ENCODE measurements around the gene SV2B.

SV2B gene

DNA sequence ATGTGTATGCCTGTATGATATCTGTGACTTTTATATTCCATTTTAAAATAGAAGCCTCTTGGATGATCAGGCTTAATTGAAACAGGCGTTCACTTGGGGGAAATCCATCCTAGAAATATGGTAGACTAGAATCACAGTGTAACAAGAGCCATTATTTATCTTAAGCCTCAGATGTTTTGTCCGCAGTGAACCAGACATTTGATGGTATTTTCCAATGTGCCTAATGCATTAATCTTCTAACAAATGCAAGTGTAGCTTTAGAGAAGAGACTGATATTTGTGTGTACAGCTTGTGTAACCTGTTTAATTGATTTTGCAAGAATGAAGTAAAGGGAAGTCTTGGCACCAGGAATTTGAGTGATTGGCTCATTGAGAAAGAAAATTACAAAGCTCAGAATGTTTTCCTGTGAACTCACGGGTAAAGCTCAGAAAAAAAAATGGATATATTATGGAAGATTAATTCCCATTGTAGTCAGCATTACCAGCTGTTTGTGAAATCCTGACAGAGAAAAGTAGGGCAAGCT lies 155.7 kb downstream of the SV2B start:
- no peaks in the 10 kb centered on the region for H3K9me3 ChIP-seq (ENCODE audit: control insufficient read depth, insufficient read depth, low read length)
- H3K4me1 ChIP-seq (ENCODE audit: control insufficient read depth, insufficient read depth, low read length), result no peaks in the 10 kb centered on the region
- H3K36me3 ChIP-seq (ENCODE audit: control insufficient read depth, insufficient read depth, low read length), result no peaks in the 10 kb centered on the region
- H3K27ac ChIP-seq (ENCODE audit: low read depth, low read length), result no peak overlapping the region
- no peak overlapping the region for H3K9ac ChIP-seq (ENCODE audit: low read depth, low read length)
- H3K4me3 ChIP-seq (ENCODE audit: low read depth, low read length), result no peak overlapping the region
- H3K27me3 ChIP-seq (ENCODE audit: control insufficient read depth, insufficient read depth, low read length), result no peaks in the 10 kb centered on the region

DNA sequence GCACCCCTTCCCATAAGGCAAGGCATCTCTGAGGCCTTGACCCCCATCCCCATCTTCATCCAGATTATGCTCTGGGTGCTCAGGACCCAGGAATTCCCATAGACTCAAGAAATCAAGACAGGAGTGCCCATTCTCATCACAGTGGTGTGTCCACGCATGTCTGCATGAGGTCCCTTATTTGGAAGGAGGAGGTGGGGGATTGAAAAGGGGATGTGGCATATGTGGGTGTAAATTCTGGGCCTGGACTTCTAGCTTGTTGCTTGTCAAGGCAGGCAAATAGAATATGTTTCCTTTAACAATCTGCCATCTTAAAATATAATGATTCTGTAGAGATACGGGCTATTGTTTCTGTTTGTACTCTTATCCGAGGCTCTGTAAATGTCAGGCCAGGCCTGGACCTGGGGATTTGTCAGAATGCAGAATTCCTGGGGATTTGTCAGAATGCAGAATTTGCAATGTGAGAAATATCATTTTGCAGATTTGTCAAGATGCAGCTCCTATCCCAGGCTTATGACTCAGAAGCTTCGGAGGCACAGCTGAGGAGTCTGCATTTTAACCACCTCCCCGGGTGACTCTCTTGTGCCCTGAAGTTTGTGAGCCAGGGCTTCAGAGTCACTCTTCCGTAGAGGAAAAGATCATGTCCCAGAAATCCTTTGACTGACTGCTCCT lies 157.8 kb downstream of the SV2B start:
- Histone ChIP-seq H3K4me3 (ENCODE audit: low read depth, low read length) (no peak overlapping the region), H3K27me3 (ENCODE audit: control insufficient read depth, insufficient read depth, low read length) (no peaks in the 10 kb centered on the region), H3K9me3 (ENCODE audit: control insufficient read depth, insufficient read depth, low read length) (no peaks in the 10 kb centered on the region), H3K4me1 (ENCODE audit: control insufficient read depth, insufficient read depth, low read length) (no peaks in the 10 kb centered on the region), H3K9ac (ENCODE audit: low read depth, low read length) (no peak overlapping the region), H3K27ac (ENCODE audit: low read depth, low read length) (no peak overlapping the region), H3K36me3 (ENCODE audit: control insufficient read depth, insufficient read depth, low read length) (no peaks in the 10 kb centered on the region)

DNA sequence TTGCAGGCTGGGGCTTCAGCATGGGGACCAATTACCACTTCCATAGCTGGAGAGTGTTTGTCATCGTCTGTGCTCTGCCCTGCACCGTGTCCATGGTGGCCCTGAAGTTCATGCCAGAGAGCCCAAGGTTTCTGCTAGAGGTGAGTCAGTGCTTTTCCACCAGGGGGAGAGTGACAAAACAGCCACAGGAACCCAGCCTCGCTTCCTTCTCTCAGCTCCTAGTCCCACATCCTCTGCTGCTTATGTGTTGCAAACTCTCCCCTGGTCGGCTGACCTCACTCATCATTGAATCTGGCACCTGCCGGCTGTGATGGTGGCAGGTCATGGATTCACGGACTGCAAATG lies 158.3 kb downstream of the SV2B start:
- H3K27me3 ChIP-seq (ENCODE audit: control insufficient read depth, insufficient read depth, low read length), result no peaks in the 10 kb centered on the region
- H3K4me1 ChIP-seq (ENCODE audit: control insufficient read depth, insufficient read depth, low read length), result no peaks in the 10 kb centered on the region
- H3K4me3 ChIP-seq (ENCODE audit: low read depth, low read length), result no peak overlapping the region
- no peak overlapping the region for H3K27ac ChIP-seq (ENCODE audit: low read depth, low read length)
- no peaks in the 10 kb centered on the region for H3K9me3 ChIP-seq (ENCODE audit: control insufficient read depth, insufficient read depth, low read length)
- no peaks in the 10 kb centered on the region for H3K36me3 ChIP-seq (ENCODE audit: control insufficient read depth, insufficient read depth, low read length)
- H3K9ac ChIP-seq (ENCODE audit: low read depth, low read length), result no peak overlapping the region

DNA sequence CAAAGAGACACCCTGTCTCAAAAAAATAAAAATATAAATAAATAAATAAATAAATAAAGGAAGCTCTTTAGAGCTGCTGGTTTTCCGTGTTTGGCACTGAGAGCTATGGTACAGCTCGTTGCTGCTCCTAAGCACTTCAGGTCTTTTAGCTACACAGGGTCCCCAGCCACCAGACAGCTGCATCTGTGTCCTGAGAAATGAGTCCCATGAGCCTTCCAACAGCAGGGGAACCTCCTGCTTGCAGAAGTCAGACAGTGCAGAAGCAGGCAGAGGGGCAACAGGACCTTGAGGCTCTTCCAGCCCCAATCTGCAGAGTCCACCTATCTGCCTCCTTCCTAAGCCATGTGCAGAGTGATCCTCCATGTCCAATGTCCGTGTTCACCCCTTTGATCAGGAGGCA lies 159.0 kb downstream of the SV2B start:
- no peaks in the 10 kb centered on the region for H3K9me3 ChIP-seq (ENCODE audit: control insufficient read depth, insufficient read depth, low read length)
- H3K4me1 ChIP-seq (ENCODE audit: control insufficient read depth, insufficient read depth, low read length), result no peaks in the 10 kb centered on the region
- no peaks in the 10 kb centered on the region for H3K27me3 ChIP-seq (ENCODE audit: control insufficient read depth, insufficient read depth, low read length)
- no peak overlapping the region for H3K9ac ChIP-seq (ENCODE audit: low read depth, low read length)
- no peak overlapping the region for H3K27ac ChIP-seq (ENCODE audit: low read depth, low read length)
- H3K36me3 ChIP-seq (ENCODE audit: control insufficient read depth, insufficient read depth, low read length), result no peaks in the 10 kb centered on the region
- H3K4me3 ChIP-seq (ENCODE audit: low read depth, low read length), result no peak overlapping the region

DNA sequence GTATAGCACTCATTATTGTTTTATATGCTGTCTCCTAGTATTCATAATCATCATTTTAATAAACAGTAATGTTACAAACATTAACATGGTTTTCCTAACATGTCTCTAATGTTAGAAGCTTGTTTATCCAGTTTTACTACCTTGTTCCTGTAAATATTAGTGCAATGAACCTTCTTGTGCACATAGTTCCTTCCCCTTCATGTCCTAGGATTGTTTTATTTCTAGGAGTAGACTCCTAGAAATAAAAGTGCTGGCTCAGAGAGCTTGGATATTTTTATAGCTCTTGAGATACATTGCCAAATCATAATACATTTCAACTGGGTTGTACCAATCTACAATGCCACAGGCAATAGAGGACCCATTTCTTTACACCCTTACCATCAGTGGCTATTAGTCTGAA lies 161.3 kb downstream of the SV2B start:
- no peaks in the 10 kb centered on the region for H3K36me3 ChIP-seq (ENCODE audit: control insufficient read depth, insufficient read depth, low read length)
- no peak overlapping the region for H3K9ac ChIP-seq (ENCODE audit: low read depth, low read length)
- H3K4me3 ChIP-seq (ENCODE audit: low read depth, low read length), result no peak overlapping the region
- H3K27ac ChIP-seq (ENCODE audit: low read depth, low read length), result no peak overlapping the region
- H3K27me3 ChIP-seq (ENCODE audit: control insufficient read depth, insufficient read depth, low read length), result no peaks in the 10 kb centered on the region
- H3K4me1 ChIP-seq (ENCODE audit: control insufficient read depth, insufficient read depth, low read length), result no peaks in the 10 kb centered on the region
- no peaks in the 10 kb centered on the region for H3K9me3 ChIP-seq (ENCODE audit: control insufficient read depth, insufficient read depth, low read length)

DNA sequence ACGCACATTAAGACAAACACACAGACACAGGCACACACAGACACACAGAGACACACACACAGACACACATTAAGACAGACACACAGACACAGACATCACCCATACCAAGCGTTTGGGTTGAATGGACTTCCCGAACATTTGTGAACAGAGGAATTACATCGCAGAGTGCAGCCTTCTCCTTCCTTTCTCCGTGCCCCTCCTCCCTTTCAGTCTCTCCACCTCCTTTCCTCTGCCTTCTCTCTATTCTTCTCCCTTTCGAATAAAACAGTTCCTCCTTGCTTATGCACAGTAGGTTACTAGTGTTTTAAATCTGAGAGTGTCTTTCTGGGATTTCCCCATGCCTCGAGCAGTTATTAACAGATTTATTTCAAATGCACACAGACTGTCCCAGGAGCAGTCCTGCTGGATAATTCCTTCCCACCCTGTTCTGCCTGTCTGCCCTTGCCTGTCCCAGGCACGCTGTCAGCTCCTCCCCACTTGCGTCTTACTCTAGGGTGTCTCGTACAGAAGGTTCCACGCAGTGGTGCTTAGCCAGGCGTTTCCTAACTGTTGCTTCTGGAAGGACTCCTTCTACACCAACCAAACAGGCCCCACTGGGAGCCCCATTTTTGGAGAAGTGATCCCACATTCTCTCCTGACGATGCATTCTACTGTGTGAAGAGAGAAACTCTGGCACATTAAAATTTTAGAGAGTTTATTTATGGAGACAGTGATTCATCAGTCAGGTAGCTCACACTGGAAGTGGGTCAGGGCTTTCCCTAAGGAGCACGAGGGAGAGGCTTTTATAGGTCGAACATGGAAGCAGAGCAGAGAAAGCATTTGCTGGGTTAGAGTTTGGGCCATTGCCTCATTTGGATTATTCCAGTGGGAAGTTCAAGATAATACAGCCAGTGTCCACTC lies 163.8 kb downstream of the SV2B start:
- Histone ChIP-seq H3K36me3 (ENCODE audit: control insufficient read depth, insufficient read depth, low read length) (no peaks in the 10 kb centered on the region), H3K27me3 (ENCODE audit: control insufficient read depth, insufficient read depth, low read length) (no peaks in the 10 kb centered on the region), H3K9me3 (ENCODE audit: control insufficient read depth, insufficient read depth, low read length) (no peaks in the 10 kb centered on the region), H3K27ac (ENCODE audit: low read depth, low read length) (no peak overlapping the region), H3K4me1 (ENCODE audit: control insufficient read depth, insufficient read depth, low read length) (no peaks in the 10 kb centered on the region), H3K4me3 (ENCODE audit: low read depth, low read length) (no peak overlapping the region), H3K9ac (ENCODE audit: low read depth, low read length) (no peak overlapping the region)

DNA sequence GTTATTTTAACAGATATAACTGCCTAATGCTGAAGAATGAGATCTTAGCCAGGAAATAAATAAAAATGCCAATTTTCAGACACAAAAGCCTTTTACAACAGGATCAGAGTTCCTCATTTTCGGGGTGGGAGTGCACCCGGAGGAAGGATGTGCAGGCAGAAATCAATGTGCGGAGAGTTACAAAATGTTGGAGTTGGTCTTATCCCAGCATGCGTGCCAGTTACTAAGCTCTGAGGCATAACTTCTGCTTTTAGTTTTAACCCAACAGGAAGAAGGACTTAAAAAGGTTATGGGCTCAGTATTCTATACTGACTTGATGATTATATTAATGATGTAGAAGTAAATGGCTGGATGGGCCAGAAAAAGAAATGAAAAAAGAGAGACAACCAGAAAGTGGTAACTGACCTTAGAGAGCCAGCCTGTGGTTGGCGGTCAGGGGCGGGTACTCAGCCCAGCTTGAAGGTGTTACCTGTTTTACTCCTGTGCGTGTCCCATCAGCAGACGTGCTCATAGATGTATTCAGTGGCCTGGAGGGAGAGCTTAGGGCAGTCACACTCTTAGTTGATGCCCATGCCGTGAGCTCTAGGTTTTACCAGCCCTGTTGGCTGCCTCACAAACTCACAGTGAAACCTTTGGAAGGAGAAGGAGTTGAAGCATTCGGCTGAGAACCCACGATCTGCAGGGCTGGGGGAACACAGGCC lies 164.7 kb downstream of the SV2B start:
- Histone ChIP-seq H3K9ac (ENCODE audit: low read depth, low read length) (no peak overlapping the region), H3K4me1 (ENCODE audit: control insufficient read depth, insufficient read depth, low read length) (no peaks in the 10 kb centered on the region), H3K27ac (ENCODE audit: low read depth, low read length) (no peak overlapping the region), H3K36me3 (ENCODE audit: control insufficient read depth, insufficient read depth, low read length) (no peaks in the 10 kb centered on the region), H3K9me3 (ENCODE audit: control insufficient read depth, insufficient read depth, low read length) (no peaks in the 10 kb centered on the region), H3K4me3 (ENCODE audit: low read depth, low read length) (no peak overlapping the region), H3K27me3 (ENCODE audit: control insufficient read depth, insufficient read depth, low read length) (no peaks in the 10 kb centered on the region)

DNA sequence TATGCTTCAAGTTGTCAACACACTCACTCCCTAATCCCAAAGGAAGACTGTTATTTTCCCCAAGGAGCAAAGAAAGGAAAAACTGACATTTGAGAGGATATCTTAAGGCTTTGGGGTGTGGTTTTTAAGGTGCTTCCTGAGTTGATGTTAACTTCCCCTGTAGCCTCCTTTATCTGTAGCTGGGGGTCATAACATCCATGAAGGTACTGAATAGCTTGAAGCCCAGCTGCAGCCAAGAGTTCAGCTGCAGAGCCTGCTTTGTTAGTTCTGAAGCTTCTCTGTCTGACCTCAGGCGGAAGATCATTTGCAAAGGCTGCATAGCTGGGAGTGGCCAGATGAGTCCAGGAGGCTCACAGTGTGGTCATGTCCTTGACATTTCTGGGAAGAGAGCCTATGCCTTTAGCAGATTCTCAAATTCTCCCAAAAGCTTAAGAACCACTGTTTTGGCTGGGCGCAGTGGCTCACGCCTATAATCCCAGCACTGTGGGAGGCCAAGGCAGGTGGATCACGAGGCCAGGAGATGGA lies 165.4 kb downstream of the SV2B start:
- Histone ChIP-seq H3K9me3 (ENCODE audit: control insufficient read depth, insufficient read depth, low read length) (no peaks in the 10 kb centered on the region), H3K4me3 (ENCODE audit: low read depth, low read length) (no peak overlapping the region), H3K27me3 (ENCODE audit: control insufficient read depth, insufficient read depth, low read length) (no peaks in the 10 kb centered on the region), H3K27ac (ENCODE audit: low read depth, low read length) (no peak overlapping the region), H3K4me1 (ENCODE audit: control insufficient read depth, insufficient read depth, low read length) (no peaks in the 10 kb centered on the region), H3K36me3 (ENCODE audit: control insufficient read depth, insufficient read depth, low read length) (no peaks in the 10 kb centered on the region), H3K9ac (ENCODE audit: low read depth, low read length) (no peak overlapping the region)

DNA sequence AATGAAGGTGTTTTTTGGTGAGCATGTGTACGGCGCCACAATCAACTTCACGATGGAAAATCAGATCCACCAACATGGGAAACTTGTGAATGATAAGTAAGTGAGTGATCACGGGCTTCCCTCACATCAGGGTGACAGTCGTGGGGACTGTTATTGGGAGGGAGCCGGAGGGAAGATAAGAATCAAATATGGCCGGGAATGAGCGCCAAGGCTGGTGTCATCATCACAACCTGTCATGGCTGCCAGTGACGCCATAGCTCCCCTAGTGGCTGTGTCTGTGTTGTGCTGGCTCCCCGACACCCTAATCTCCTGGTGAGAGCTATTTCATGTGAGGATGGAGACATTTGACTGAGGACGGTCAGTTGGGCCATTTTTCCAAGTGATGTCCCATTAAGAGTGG lies 168.5 kb downstream of the SV2B start:
- Histone ChIP-seq H3K9me3 (ENCODE audit: control insufficient read depth, insufficient read depth, low read length) (no peaks in the 10 kb centered on the region), H3K9ac (ENCODE audit: low read depth, low read length) (no peak overlapping the region), H3K27ac (ENCODE audit: low read depth, low read length) (no peak overlapping the region), H3K36me3 (ENCODE audit: control insufficient read depth, insufficient read depth, low read length) (no peaks in the 10 kb centered on the region), H3K27me3 (ENCODE audit: control insufficient read depth, insufficient read depth, low read length) (no peaks in the 10 kb centered on the region), H3K4me1 (ENCODE audit: control insufficient read depth, insufficient read depth, low read length) (no peaks in the 10 kb centered on the region), H3K4me3 (ENCODE audit: low read depth, low read length) (no peak overlapping the region)

DNA sequence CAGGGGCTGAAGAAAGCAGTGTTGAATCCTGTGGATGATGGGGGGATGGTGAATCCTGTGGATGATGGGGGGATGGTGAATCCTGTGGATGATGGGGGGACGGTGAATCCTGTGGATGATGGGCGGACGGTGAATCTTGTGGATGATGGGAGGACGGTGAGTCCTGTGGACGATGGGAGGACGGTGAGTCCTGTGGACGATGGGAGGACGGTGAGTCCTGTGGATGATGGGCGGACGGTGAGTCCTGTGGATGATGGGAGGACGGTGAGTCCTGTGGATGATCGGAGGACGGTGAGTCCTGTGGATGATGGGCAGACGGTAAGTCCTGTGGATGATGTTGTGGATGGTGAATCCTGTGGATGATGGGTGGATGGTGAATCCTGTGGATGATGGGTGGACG lies 170.7 kb downstream of the SV2B start:
- no peaks in the 10 kb centered on the region for H3K4me1 ChIP-seq (ENCODE audit: control insufficient read depth, insufficient read depth, low read length)
- H3K27me3 ChIP-seq (ENCODE audit: control insufficient read depth, insufficient read depth, low read length), result no peaks in the 10 kb centered on the region
- H3K36me3 ChIP-seq (ENCODE audit: control insufficient read depth, insufficient read depth, low read length), result no peaks in the 10 kb centered on the region
- H3K9me3 ChIP-seq (ENCODE audit: control insufficient read depth, insufficient read depth, low read length), result no peaks in the 10 kb centered on the region
- H3K4me3 ChIP-seq (ENCODE audit: low read depth, low read length), result no peak overlapping the region
- H3K27ac ChIP-seq (ENCODE audit: low read depth, low read length), result no peak overlapping the region
- H3K9ac ChIP-seq (ENCODE audit: low read depth, low read length), result no peak overlapping the region

Data from HUES48 (cell line).